Jurkat, Clone E6-1 (cell line): ENCODE results near the gene VNN1.
"Not testable (repeated sequence)": the region's sequence is repeated elsewhere in the genome, so short reads cannot be mapped to it uniquely, and the experiment has no call there.

ENCODE experiments used
- DNase-seq: peaks from one replicate; pipeline ENCODE4 v3.0.0-alpha.2; 2011; ENCODE audit warnings: low read depth, low spot score
- H3K4me3 ChIP-seq: 2 replicates; pipeline ENCODE4 v1.5.1; 2011; ENCODE audit warnings: mild to moderate bottlenecking, low read length, control low read depth, moderate library complexity

Gene VNN1

GRCh38 chr6:132635288-132635687 lies 78.6 kb downstream of the VNN1 start:
- H3K4me3 ChIP-seq, DNase-seq: not testable (repeated sequence)

GRCh38 chr6:132634796-132635195 lies 79.1 kb downstream of the VNN1 start:
- no peak overlapping the region for H3K4me3 ChIP-seq
- DNase-seq: no peak

GRCh38 chr6:132633362-132633761 lies 80.5 kb downstream of the VNN1 start:
- DNase-seq: no peak
- H3K4me3 ChIP-seq: no peak overlapping the region
